ENCODE data around the gene GIMAP8. TPM values are rescaled to one million over a fixed set of nuclear protein-coding genes. Genes with fewer than 3 reads are reported as not detected.

The GIMAP8 gene
- total and polyA plus RNA-seq, 12 donors, result 13.4 to 39.4 (median 17.9) TPM

- no peaks in the 10 kb centered on the region for H3K9me3 ChIP-seq
- 81 to 84% methylated on average over 8 of the region's 8 CpGs for WGBS, 2 donors
- no peak overlapping the region for H3K27ac ChIP-seq
- H3K4me1 ChIP-seq, result peaks cover 0 to 27% (median 3%) of the 10 kb centered on the region in 9 donors
- ATAC-seq (no peak), DNase-seq (no peak)
- intact Hi-C loops (cut with DNase I), result loop anchor here in 4 of 10 donors (10.0 kb wide), 3 partner anchors 145 to 575 kb away; no protein-coding TSS in a partner anchor
- H3K27me3 ChIP-seq, result peaks cover 0 to 21% (median 4%) of the 10 kb centered on the region in 7 donors
- TF ChIP-seq CTCF (IDR thresholded peaks at IDR 0.05), result no peak
- H3K36me3 ChIP-seq, result no peaks in the 10 kb centered on the region
- H3K4me3 ChIP-seq, result no peak overlapping the region
Observed at GRCh38 chr7:150429699-150430098, 20.7 kb upstream of the GIMAP8 start.

GRCh38 chr7:150430465-150431085 lies 19.9 kb upstream of the GIMAP8 start:
- TF ChIP-seq CTCF (IDR thresholded peaks at IDR 0.05), result no peak
- ATAC-seq (no peak), DNase-seq (no peak)
- Histone ChIP-seq H3K4me1 (peaks cover 0 to 33% (median 3%) of the 10 kb centered on the region in 9 donors), H3K36me3 (no peaks in the 10 kb centered on the region), H3K4me3 (no peak overlapping the region), H3K27ac (no peak overlapping the region), H3K9me3 (no peaks in the 10 kb centered on the region), H3K27me3 (peaks cover 0 to 21% (median 4%) of the 10 kb centered on the region in 7 donors)
- 87 to 88% methylated on average over 14 of the region's 14 CpGs for WGBS, 2 donors
- intact Hi-C loops (cut with DNase I), result loop anchor here in 1 of 10 donors (10.0 kb wide), 1 partner anchor 574 kb away; no protein-coding TSS in a partner anchor

- no peak for TF ChIP-seq CTCF (IDR thresholded peaks at IDR 0.05)
- H3K27me3 ChIP-seq, result peaks cover 0 to 21% (median 4%) of the 10 kb centered on the region in 7 donors
- DNase-seq (no peak), ATAC-seq (no peak)
- 89 to 94% methylated on average over 7 of the region's 7 CpGs for WGBS, 2 donors
- no peaks in the 10 kb centered on the region for H3K9me3 ChIP-seq
- intact Hi-C loops (cut with DNase I), result loop anchor here in 1 of 10 donors (10.0 kb wide), 1 partner anchor 573 kb away; no protein-coding TSS in a partner anchor
- no peak overlapping the region for H3K4me3 ChIP-seq
- H3K36me3 ChIP-seq, result no peaks in the 10 kb centered on the region
- H3K27ac ChIP-seq, result no peak overlapping the region
- peaks cover 0 to 38% (median 3%) of the 10 kb centered on the region in 9 donors for H3K4me1 ChIP-seq
Observed at GRCh38 chr7:150431839-150432658, 18.4 kb upstream of the GIMAP8 start.
